Astrocyte (in vitro differentiated cells and primary cell): Measurements from ENCODE around the gene IGSF10. TPM values are rescaled to one million over a fixed set of nuclear protein-coding genes. Genes with fewer than 3 reads are reported as not detected.

Source experiments
- DNase-seq: peaks from one replicate; pipeline ENCODE4 v3.0.0-alpha.2; 2010; ENCODE audit warnings: low read depth
- FAIRE-seq: peaks from 2 replicates; lab custom pipeline; 2011; peaks lifted over from hg19 to GRCh38; lab: Jason Lieb, UNC
- H2AFZ ChIP-seq: 2 replicates; pipeline ENCODE4 v1.6.0; 2012; ENCODE audit warnings: low read depth, low read length, inconsistent platforms
- H3K27ac ChIP-seq: 2 replicates; pipeline ENCODE4 v1.5.1; 2011; ENCODE audit warnings: low read depth, low read length, inconsistent platforms
- H3K27me3 ChIP-seq: 2 replicates; pipeline ENCODE4 v1.6.0; 2011; ENCODE audit warnings: low read length, inconsistent platforms; ENCODE audit not compliant: insufficient read depth
- H3K36me3 ChIP-seq: 2 replicates; pipeline ENCODE4 v1.5.1; 2011; ENCODE audit warnings: low read length, inconsistent platforms; ENCODE audit not compliant: insufficient read depth
- H3K4me1 ChIP-seq: 2 replicates; pipeline ENCODE4 v1.5.1; 2011; ENCODE audit warnings: low read length, inconsistent platforms; ENCODE audit not compliant: insufficient read depth
- H3K4me2 ChIP-seq: 2 replicates; pipeline ENCODE4 v1.6.0; 2012; ENCODE audit warnings: low read length, inconsistent platforms
- H3K4me3 ChIP-seq: 2 replicates; pipeline ENCODE4 v1.5.1; 2011; ENCODE audit warnings: low read depth, mild to moderate bottlenecking, low read length, inconsistent platforms; ENCODE audit not compliant: insufficient read depth
- H3K79me2 ChIP-seq: 2 replicates; pipeline ENCODE4 v1.6.0; 2012; ENCODE audit warnings: mild to moderate bottlenecking, low read length, inconsistent platforms; ENCODE audit not compliant: insufficient read depth
- H3K9ac ChIP-seq: 2 replicates; pipeline ENCODE4 v1.6.0; 2012; ENCODE audit warnings: mild to moderate bottlenecking, low read length, inconsistent platforms
- H3K9me3 ChIP-seq: 2 replicates; pipeline ENCODE4 v1.5.1; 2012; ENCODE audit warnings: low read depth, mild to moderate bottlenecking, low read length, inconsistent platforms; ENCODE audit not compliant: insufficient read depth
- H4K20me1 ChIP-seq: 2 replicates; pipeline ENCODE4 v1.6.0; 2012; ENCODE audit warnings: low read length, inconsistent platforms; ENCODE audit not compliant: insufficient read depth
- H3K27ac Mint-ChIP-seq: one replicate; pipeline ENCODE4 v1.8.0; 2021; ENCODE audit warnings: mild to moderate bottlenecking, mixed read lengths; ENCODE audit not compliant: unreplicated experiment
- H3K27me3 Mint-ChIP-seq: one replicate; pipeline ENCODE4 v1.8.0; 2021; ENCODE audit warnings: low read depth, mixed read lengths; ENCODE audit not compliant: unreplicated experiment
- H3K36me3 Mint-ChIP-seq: one replicate; pipeline ENCODE4 v1.8.0; 2021; ENCODE audit warnings: low read depth, mixed read lengths; ENCODE audit not compliant: unreplicated experiment
- H3K4me1 Mint-ChIP-seq: one replicate; pipeline ENCODE4 v1.8.0; 2021; ENCODE audit warnings: low read depth, mixed read lengths; ENCODE audit not compliant: unreplicated experiment
- H3K4me3 Mint-ChIP-seq: one replicate; pipeline ENCODE4 v1.8.0; 2021; ENCODE audit warnings: mild to moderate bottlenecking, moderate library complexity, mixed read lengths; ENCODE audit not compliant: unreplicated experiment
- H3K9me3 Mint-ChIP-seq: one replicate; pipeline ENCODE4 v1.8.0; 2021; ENCODE audit warnings: mild to moderate bottlenecking, mixed read lengths; ENCODE audit not compliant: unreplicated experiment
- EZH2 ChIP-seq: IDR thresholded peaks from 2 replicates; pipeline ENCODE4 v1.6.1; 2012; ENCODE audit warnings: mild to moderate bottlenecking, low read length, inconsistent platforms; ENCODE audit not compliant: insufficient read depth
- total RNA-seq: library from RNA; stranded (reverse); gene quantifications from 2 replicates; pipeline ENCODE4 v1.2.1, GENCODE V29; 2021
- TF ChIP-seq, protein P1 (sequence below): IDR thresholded peaks from 2 replicates; pipeline ENCODE4 v1.5.1; 2011; ENCODE audit warnings: low read depth, mild to moderate bottlenecking, inconsistent platforms, low read length, moderate library complexity; ENCODE audit not compliant: insufficient read depth

The IGSF10 gene
- total RNA-seq, 1 donor from 2014 or later = 0.84 TPM

GRCh38 chr3:151483961-151484520, 23.2 kb upstream of the IGSF10 start:
- no peak overlapping the region for H3K27ac ChIP-seq
- Mint-ChIP-seq H3K4me1 (no peaks in the 10 kb centered on the region), H3K27ac (no peak overlapping the region), H3K27me3 (peaks cover 5% of the 10 kb centered on the region), H3K36me3 (no peaks in the 10 kb centered on the region), H3K9me3 (peaks cover 11% of the 10 kb centered on the region), H3K4me3 (no peak overlapping the region)
- no peak overlapping the region for H3K4me2 ChIP-seq
- no peaks in the 10 kb centered on the region for H3K4me1 ChIP-seq
- no peaks in the 10 kb centered on the region for H3K36me3 ChIP-seq
- H4K20me1 ChIP-seq = no peaks in the 10 kb centered on the region
- no peak overlapping the region for H3K4me3 ChIP-seq
- DNase-seq (no peak), FAIRE-seq (no peak)
- H3K9ac ChIP-seq = no peak overlapping the region
- no peaks in the 10 kb centered on the region for H3K9me3 ChIP-seq
- H2AFZ ChIP-seq = no peak overlapping the region
- H3K27me3 ChIP-seq = no peaks in the 10 kb centered on the region
- H3K79me2 ChIP-seq = no peaks in the 10 kb centered on the region
- TF ChIP-seq EZH2 = no peak
- TF ChIP-seq, protein P1, sequence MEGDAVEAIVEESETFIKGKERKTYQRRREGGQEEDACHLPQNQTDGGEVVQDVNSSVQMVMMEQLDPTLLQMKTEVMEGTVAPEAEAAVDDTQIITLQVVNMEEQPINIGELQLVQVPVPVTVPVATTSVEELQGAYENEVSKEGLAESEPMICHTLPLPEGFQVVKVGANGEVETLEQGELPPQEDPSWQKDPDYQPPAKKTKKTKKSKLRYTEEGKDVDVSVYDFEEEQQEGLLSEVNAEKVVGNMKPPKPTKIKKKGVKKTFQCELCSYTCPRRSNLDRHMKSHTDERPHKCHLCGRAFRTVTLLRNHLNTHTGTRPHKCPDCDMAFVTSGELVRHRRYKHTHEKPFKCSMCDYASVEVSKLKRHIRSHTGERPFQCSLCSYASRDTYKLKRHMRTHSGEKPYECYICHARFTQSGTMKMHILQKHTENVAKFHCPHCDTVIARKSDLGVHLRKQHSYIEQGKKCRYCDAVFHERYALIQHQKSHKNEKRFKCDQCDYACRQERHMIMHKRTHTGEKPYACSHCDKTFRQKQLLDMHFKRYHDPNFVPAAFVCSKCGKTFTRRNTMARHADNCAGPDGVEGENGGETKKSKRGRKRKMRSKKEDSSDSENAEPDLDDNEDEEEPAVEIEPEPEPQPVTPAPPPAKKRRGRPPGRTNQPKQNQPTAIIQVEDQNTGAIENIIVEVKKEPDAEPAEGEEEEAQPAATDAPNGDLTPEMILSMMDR = no peak

- Mint-ChIP-seq H3K36me3 (no peaks in the 10 kb centered on the region), H3K4me1 (no peaks in the 10 kb centered on the region), H3K9me3 (peaks cover 8% of the 10 kb centered on the region), H3K27ac (no peak overlapping the region), H3K4me3 (no peak overlapping the region), H3K27me3 (peaks cover 5% of the 10 kb centered on the region)
- Histone ChIP-seq H3K9ac (no peak overlapping the region), H3K4me3 (no peak overlapping the region), H3K79me2 (no peaks in the 10 kb centered on the region), H4K20me1 (no peaks in the 10 kb centered on the region), H3K36me3 (no peaks in the 10 kb centered on the region), H3K4me1 (no peaks in the 10 kb centered on the region), H2AFZ (no peak overlapping the region), H3K27me3 (no peaks in the 10 kb centered on the region), H3K4me2 (no peak overlapping the region), H3K27ac (no peak overlapping the region), H3K9me3 (no peaks in the 10 kb centered on the region)
- TF ChIP-seq EZH2 = no peak
- TF ChIP-seq, protein P1 = no peak
- DNase-seq (no peak), FAIRE-seq (no peak)
These were observed 22.6 kb upstream of the IGSF10 start for GRCh38 chr3:151483488-151483887.

DNA sequence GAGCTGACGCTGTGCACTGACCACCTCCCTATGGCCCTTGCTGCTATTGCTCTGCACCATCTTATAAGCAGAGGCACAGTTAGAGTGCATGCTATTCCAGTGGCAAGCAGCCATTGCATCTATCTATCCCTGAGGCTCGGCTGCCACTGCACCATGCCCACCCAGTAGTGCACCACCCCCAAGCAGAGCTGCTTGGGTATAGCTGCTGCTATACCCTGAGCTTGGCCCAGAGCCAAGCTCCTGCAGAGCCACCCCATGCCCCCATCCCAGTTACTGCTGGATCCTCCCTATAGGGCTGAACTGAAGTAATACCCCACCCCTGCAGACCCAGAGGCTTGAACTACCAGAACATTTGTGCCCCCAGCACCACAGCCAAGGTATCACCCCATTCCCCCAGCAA, 19.6 kb upstream of the IGSF10 start:
- Mint-ChIP-seq H3K4me3 (no peak overlapping the region), H3K27ac (no peak overlapping the region), H3K27me3 (peaks cover 4% of the 10 kb centered on the region), H3K36me3 (no peaks in the 10 kb centered on the region), H3K4me1 (no peaks in the 10 kb centered on the region), H3K9me3 (peaks cover 6% of the 10 kb centered on the region)
- TF ChIP-seq EZH2 = no peak
- TF ChIP-seq, protein P1 = no peak
- Histone ChIP-seq H3K4me3 (no peak overlapping the region), H3K9ac (no peak overlapping the region), H3K4me1 (no peaks in the 10 kb centered on the region), H3K27me3 (no peaks in the 10 kb centered on the region), H3K79me2 (no peaks in the 10 kb centered on the region), H3K36me3 (no peaks in the 10 kb centered on the region), H2AFZ (no peak overlapping the region), H3K9me3 (no peaks in the 10 kb centered on the region), H3K4me2 (no peak overlapping the region), H3K27ac (no peak overlapping the region), H4K20me1 (no peaks in the 10 kb centered on the region)
- DNase-seq (no peak), FAIRE-seq (no peak)
